HG03066 (cell line): ENCODE data around the gene TSPAN4.

ENCODE experiments used
- ATAC-seq: cut with Tn5 transposase; IDR thresholded peaks from one replicate; pipeline ENCODE4 v1.9.1; 2021; ENCODE audit warnings: low read depth; ENCODE audit not compliant: unreplicated experiment

TSPAN4 gene

GRCh38 chr11:900545-900944 lies 57.9 kb downstream of the TSPAN4 start:
- no peak for ATAC-seq

DNA sequence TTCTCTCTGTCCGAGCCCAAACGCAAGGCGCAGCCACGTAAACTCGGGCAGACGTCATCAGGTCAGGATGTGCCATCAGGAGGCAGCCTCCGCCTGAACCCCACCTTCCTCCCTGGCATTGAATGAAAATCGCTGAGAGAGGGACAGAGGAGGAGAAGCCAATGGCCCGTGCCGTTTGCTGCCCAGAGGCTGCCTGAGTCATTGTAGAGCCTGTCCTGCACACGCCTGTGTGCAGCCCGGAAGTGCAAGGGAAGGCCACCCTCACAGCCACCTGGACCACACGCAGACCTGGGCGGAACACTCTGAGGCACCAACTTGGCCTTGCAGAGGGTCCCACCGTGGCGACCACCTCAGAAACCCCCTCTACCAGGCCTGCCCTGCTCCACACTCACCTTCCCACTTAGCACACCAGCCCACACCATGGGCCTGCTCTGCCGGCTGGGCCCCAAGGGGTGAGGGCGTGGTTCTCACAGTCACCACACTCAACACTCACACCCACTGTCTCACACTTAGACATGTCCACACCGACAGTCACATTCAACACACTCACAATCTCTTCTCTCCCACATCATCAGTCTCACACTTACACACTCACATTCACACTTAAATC lies 58.9 kb downstream of the TSPAN4 start:
- no peak for ATAC-seq

GRCh38 chr11:904380-904779 lies 61.7 kb downstream of the TSPAN4 start:
- no peak for ATAC-seq

DNA sequence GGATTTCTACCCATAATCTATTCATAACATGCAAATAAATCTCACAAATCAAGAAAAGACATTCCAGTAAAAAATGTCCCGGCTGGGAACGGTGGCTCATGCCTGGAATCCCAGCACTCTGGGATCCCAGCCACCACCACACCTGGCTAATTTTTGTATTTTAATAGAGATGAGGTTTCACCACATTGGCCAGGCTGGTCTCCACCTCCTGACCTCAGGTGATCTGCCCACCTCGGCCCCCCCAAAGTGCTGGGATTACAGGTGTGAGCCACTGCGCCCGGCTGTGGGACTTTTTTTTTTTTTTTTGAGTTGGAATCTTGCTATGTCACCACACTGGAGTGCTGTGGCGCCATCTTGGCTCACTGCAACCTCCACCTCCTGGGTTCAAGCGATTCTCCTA lies 63.3 kb downstream of the TSPAN4 start:
- ATAC-seq: no peak

DNA sequence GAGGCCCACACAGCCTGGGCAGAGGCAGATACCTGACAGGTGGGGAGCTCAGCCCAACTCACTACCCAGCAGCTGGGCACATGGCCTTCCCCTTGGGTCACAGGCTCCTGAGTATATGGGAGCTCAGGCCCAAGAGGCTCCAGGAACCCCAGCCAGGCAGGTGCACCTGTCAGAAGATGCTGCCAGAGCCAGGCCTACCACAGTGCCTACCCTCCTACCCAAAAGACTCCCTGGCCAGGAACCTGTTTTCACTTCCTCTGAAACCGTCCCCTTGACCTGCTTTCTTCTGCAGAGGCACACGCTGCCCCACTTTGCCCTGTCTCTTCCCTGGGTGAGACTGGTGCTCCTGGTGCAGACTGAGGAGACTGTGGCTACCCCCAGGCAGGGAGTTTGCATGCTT lies 65.0 kb downstream of the TSPAN4 start:
- ATAC-seq: no peak

GRCh38 chr11:908273-908672 lies 65.6 kb downstream of the TSPAN4 start:
- no peak for ATAC-seq

DNA sequence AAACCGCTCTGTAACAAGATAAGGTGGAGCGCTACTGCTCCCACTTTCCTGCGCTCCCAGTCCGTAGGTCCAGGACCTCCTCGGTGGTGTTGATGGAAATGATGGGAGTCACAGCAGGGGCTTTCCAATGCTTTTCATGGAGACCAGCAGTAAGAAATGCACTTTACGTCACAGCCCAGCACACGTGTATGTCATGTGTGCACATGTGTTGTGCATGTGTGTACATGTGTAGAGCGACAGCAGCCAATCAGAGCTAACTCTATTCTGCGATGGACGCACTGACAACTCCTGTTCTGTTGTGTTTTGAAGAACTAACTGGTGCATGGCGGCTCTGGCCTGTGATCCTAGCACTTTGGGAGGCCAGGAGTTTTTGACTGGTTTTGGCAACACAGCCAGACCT lies 66.8 kb downstream of the TSPAN4 start:
- ATAC-seq: no peak

GRCh38 chr11:910044-910588 lies 67.5 kb downstream of the TSPAN4 start:
- ATAC-seq: peak; percentile 8

DNA sequence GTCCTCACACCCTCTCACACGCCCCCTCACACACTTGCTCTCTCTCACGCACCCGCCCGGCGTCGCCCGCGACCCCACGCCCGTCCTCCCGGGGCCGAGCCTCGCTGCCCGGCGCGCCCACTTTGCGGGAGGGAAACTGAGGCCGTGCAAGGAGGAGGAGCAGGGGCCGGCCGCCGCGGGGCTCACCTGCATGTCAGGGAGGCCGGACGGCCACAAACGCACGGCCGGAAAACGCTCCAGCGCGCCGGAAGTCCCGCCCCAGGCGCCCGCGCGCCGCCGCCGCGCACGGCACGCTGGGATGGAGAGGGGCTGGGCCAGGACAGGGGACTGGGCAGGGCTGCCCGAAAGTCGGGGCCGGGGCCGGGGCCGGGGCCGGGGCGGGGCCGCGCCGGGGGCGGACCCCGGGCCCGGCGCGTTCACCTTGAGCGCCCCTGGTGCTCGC lies 68.0 kb downstream of the TSPAN4 start, which contains the start of gene CHID1:
Gene CHID1, minus strand, starts transcription at position 222 of the 442 bp plus-strand sequence. CDS start 5,994 bp downstream, outside the sequence.
- peak; percentile 88 for ATAC-seq

- ATAC-seq: peak; percentile 34
These were observed 68.6 kb downstream of the TSPAN4 start for GRCh38 chr11:911031-911889.

GRCh38 chr11:911890-912219 lies 69.2 kb downstream of the TSPAN4 start:
- ATAC-seq: no peak

DNA sequence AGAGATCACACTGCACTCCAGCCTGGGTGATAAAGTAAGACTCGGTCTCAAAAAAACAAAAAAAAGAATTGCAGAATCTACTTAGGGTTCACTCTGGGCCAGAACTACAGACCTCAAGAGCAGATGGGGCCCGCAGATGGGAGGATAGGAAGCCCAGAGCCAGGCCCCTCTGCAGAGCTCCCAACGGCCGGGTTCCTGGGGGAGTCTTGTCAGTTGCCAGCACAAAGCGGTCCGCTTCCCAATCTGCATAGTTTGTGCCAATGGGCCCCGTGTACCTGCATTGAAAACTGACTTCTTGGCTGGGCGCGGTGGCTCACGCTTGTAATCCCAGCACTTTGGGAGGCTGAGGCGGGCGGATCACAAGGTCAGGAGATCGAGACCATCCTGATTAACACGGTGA lies 69.6 kb downstream of the TSPAN4 start:
- ATAC-seq: no peak

GRCh38 chr11:913043-913442 lies 70.4 kb downstream of the TSPAN4 start:
- ATAC-seq: no peak

DNA sequence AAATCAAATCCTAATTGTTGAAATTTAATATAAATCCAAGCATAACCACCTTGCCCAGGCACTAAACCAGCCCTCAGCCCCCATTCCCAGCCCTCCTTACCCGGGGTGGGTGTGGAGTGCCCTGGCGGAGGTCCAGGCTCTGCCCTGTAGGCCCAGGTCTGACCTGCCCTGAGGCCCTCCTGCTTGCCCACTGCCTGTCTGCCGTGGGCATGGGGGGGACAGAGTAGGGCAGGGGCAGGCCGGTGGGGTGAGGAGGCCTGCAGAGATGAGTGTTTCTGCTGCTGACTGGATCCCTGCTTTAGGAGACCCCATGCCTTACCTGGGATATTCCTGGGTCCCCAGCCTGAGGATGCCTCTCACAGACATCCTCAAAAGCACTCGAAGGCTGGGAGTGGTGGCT lies 71.6 kb downstream of the TSPAN4 start:
- ATAC-seq: no peak

- no peak for ATAC-seq
These were observed 72.3 kb downstream of the TSPAN4 start for GRCh38 chr11:914747-915501.
